OCI-LY1 (cell line): ENCODE measurements around the gene TMEM158.

ENCODE experiments used
- H2AFZ ChIP-seq: fragments of 200-600 bp; sonication (generic), shearing (Covaris generic); 2 replicates; pipeline ENCODE4 v1.6.0; 2014; ENCODE audit warnings: antibody characterized with exemption, mild to moderate bottlenecking, low read length
- H3F3A ChIP-seq: fragments of 200-600 bp; sonication (generic), shearing (Covaris generic); 2 replicates; pipeline ENCODE4 v1.6.0; 2014; ENCODE audit warnings: mild to moderate bottlenecking, antibody characterized with exemption, low read length, moderate library complexity; ENCODE audit not compliant: insufficient read depth
- H3K27ac ChIP-seq: fragments of 200-600 bp; sonication (generic); 2 replicates; pipeline ENCODE4 v1.5.1; 2014; ENCODE audit warnings: low read length, mixed run types, mild to moderate bottlenecking, low read depth; ENCODE audit not compliant: poor library complexity, severe bottlenecking
- H3K27me3 ChIP-seq: fragments of 200-600 bp; sonication (generic); 2 replicates; pipeline ENCODE4 v1.6.0; 2014; ENCODE audit warnings: antibody characterized with exemption, mild to moderate bottlenecking, low read length, moderate library complexity; ENCODE audit not compliant: insufficient read depth
- H3K36me3 ChIP-seq: fragments of 200-600 bp; sonication (generic); 2 replicates; pipeline ENCODE4 v1.6.1; 2014; ENCODE audit warnings: mild to moderate bottlenecking, antibody characterized with exemption, low read length, moderate library complexity, mixed read lengths; ENCODE audit not compliant: insufficient read depth
- H3K4me1 ChIP-seq: fragments of 200-600 bp; sonication (generic); 2 replicates; pipeline ENCODE4 v1.5.1; 2014; ENCODE audit warnings: mild to moderate bottlenecking, low read length, moderate library complexity; ENCODE audit not compliant: insufficient read depth, severe bottlenecking
- H3K4me2 ChIP-seq: fragments of 200-600 bp; sonication (generic), shearing (Covaris generic); 2 replicates; pipeline ENCODE4 v1.6.1; 2014; ENCODE audit warnings: low read length
- H3K4me3 ChIP-seq: fragments of 200-600 bp; sonication (generic); 2 replicates; pipeline ENCODE4 v1.5.1; 2014; ENCODE audit warnings: low read length, low read depth, mild to moderate bottlenecking, mixed read lengths; ENCODE audit not compliant: poor library complexity, severe bottlenecking
- H3K79me2 ChIP-seq: fragments of 200-600 bp; shearing (Covaris generic); 2 replicates; pipeline ENCODE4 v1.6.1; 2016; ENCODE audit warnings: mixed run types, low read length, mixed read lengths; ENCODE audit not compliant: insufficient read depth
- H3K9ac ChIP-seq: fragments of 200-600 bp; sonication (generic), shearing (Covaris generic); 2 replicates; pipeline ENCODE4 v1.6.1; 2014; ENCODE audit warnings: mild to moderate bottlenecking, low read length, mixed read lengths
- H3K9me2 ChIP-seq: fragments of 200-600 bp; sonication (generic), shearing (Covaris generic); 2 replicates; pipeline ENCODE4 v1.6.1; 2014; ENCODE audit warnings: low read depth, mild to moderate bottlenecking, low read length, mixed read lengths
- H3K9me3 ChIP-seq: fragments of 200-600 bp; shearing (Covaris generic); 2 replicates; pipeline ENCODE4 v1.6.1; 2014; ENCODE audit warnings: low read length, mixed read lengths
- H4K20me1 ChIP-seq: fragments of 200-600 bp; sonication (generic), shearing (Covaris generic); 2 replicates; pipeline ENCODE4 v1.6.0; 2016; ENCODE audit warnings: mild to moderate bottlenecking, low read length; ENCODE audit not compliant: insufficient read depth
- CTCF ChIP-seq: fragments of 200-600 bp; sonication (generic), shearing (Covaris generic); IDR thresholded peaks from 2 replicates; pipeline ENCODE4 v1.5.1; 2017; ENCODE audit warnings: mild to moderate bottlenecking, antibody characterized with exemption, low read length, moderate library complexity, mixed read lengths
- EZH2 ChIP-seq: fragments of 200-600 bp; sonication (generic), shearing (Covaris generic); IDR thresholded peaks from 2 replicates; pipeline ENCODE4 v1.8.0; 2017; ENCODE audit warnings: borderline replicate concordance, mixed run types, mild to moderate bottlenecking, antibody characterized with exemption, low read length, moderate library complexity, mixed read lengths

The TMEM158 gene

GRCh38 chr3:45180051-45180450, 46.0 kb downstream of the TMEM158 start:
- H3K4me1 ChIP-seq: no peaks in the 10 kb centered on the region

GRCh38 chr3:45179163-45179562, 46.9 kb downstream of the TMEM158 start:
- no peak overlapping the region for H3K27ac ChIP-seq
- H3K4me3 ChIP-seq: no peak overlapping the region
- no peak for TF ChIP-seq CTCF
- H3K79me2 ChIP-seq: no peaks in the 10 kb centered on the region
- H4K20me1 ChIP-seq: no peaks in the 10 kb centered on the region
- no peaks in the 10 kb centered on the region for H3K9me3 ChIP-seq
- no peak overlapping the region for H3K9ac ChIP-seq
- H3F3A ChIP-seq: no peaks in the 10 kb centered on the region
- no peak overlapping the region for H3K4me2 ChIP-seq
- no peaks in the 10 kb centered on the region for H3K36me3 ChIP-seq
- no peaks in the 10 kb centered on the region for H3K9me2 ChIP-seq
- no peak overlapping the region for H2AFZ ChIP-seq
- no peaks in the 10 kb centered on the region for H3K27me3 ChIP-seq
- H3K4me1 ChIP-seq: no peaks in the 10 kb centered on the region

More at GRCh38 chr3:45180051-45180450, 46.0 kb downstream of the TMEM158 start:
- no peak overlapping the region for H2AFZ ChIP-seq
- no peaks in the 10 kb centered on the region for H3K9me2 ChIP-seq
- no peak overlapping the region for H3K9ac ChIP-seq
- H3K9me3 ChIP-seq: no peaks in the 10 kb centered on the region
- H3K79me2 ChIP-seq: no peaks in the 10 kb centered on the region
- no peak overlapping the region for H3K27ac ChIP-seq
- H3K36me3 ChIP-seq: no peaks in the 10 kb centered on the region
- no peak overlapping the region for H3K4me3 ChIP-seq
- no peaks in the 10 kb centered on the region for H3F3A ChIP-seq
- no peaks in the 10 kb centered on the region for H3K27me3 ChIP-seq
- H3K4me2 ChIP-seq: no peak overlapping the region
- TF ChIP-seq CTCF (no peak), EZH2 (no peak)
- no peaks in the 10 kb centered on the region for H4K20me1 ChIP-seq

GRCh38 chr3:45178183-45179023, 47.7 kb downstream of the TMEM158 start:
- Histone ChIP-seq H3K79me2 (no peaks in the 10 kb centered on the region), H4K20me1 (no peaks in the 10 kb centered on the region), H3K9ac (no peak overlapping the region), H3K36me3 (no peaks in the 10 kb centered on the region), H3K27me3 (no peaks in the 10 kb centered on the region), H3K4me1 (no peaks in the 10 kb centered on the region), H3K4me3 (no peak overlapping the region), H3F3A (no peaks in the 10 kb centered on the region), H3K4me2 (no peak overlapping the region), H2AFZ (no peak overlapping the region), H3K9me2 (no peaks in the 10 kb centered on the region), H3K9me3 (no peaks in the 10 kb centered on the region), H3K27ac (no peak overlapping the region)
- no peak for TF ChIP-seq CTCF
- TF ChIP-seq EZH2: no peak
